Fibroblast of skin of back (primary cell): Measurements from ENCODE around the gene ADGRA3.

Source experiments
- DNase-seq: peaks from one replicate; pipeline ENCODE4 v3.0.0-alpha.2; 2013

ADGRA3 gene

DNA sequence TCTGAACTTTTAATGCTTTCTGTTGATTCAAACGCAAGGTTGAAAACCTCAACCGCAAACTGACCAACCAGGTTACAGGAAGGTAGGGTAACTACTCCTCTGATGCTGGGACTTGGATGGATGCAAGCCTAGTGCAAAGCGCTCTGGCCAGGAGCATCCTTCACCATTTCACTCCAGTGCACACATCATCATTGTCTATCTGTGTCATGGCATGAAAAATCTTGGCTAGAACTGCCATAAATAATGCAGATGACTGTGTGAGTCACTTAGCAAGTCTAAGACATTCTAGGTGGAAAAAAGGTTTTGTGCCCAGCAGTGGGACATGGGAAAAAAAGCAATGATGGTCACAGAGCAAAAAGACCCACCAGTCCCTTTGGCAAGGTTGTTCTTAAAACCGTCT, 10.9 kb downstream of the ADGRA3 start:
- DNase-seq, result no peak

DNA sequence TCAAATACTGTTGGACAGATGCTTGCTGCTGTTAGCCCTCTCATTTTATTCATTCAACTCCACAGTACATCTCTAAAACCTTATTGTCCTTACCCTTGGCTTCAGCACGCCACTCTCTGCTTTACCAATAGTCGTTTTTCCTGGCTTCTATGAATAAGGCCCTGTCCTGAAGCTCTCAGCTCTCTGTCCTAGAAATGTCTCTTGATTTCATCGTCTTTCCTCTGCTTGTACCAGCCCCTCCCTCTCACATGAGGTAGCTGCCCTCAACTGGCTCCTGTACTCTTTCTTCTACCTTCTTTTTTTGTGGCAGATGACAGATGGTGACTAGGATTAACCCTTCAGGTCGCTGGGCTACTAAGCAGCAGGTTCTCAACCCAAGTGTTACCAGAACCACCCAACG, 11.4 kb downstream of the ADGRA3 start:
- no peak for DNase-seq

DNA sequence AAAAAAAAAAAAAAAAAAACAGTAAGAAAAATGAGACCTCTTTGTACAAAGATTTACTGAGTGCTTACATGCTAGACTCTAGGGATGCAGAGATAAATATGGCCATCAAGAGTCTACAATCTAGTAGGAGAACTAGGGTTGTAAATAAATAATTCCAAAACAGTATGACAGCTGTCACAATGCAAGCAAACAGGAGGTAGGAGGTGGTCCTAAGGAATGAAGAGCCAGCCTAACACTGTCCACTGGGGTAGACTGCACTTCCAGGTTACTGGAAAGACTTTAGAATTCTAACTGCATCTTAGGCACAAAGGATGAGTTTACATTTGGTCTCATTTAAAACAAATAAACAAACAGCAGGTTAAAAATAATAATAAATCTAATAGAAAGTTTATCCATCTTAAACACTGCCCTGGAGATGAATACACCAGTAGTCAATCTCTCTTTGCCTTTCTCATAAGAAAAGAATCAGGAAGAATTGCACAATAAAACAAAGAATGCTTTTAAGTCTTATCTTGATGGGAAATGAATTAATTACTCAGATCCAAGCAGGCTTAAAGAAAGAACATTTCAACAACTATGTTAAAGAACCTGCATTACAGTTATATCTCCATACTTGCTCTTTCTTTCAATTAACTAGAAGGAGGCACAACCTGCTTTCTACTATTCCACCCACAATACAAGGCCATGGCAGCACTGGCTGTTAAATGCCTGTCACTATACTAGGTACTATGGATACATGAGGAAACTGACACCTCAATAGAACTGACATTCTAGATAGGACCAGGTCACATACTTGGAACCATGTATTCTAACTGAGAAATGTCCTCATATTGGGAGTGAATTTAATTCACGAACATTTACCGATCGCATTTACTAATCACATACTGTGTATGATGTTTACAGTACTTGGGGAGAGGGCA, 12.7 kb downstream of the ADGRA3 start:
- DNase-seq, result no peak

DNA sequence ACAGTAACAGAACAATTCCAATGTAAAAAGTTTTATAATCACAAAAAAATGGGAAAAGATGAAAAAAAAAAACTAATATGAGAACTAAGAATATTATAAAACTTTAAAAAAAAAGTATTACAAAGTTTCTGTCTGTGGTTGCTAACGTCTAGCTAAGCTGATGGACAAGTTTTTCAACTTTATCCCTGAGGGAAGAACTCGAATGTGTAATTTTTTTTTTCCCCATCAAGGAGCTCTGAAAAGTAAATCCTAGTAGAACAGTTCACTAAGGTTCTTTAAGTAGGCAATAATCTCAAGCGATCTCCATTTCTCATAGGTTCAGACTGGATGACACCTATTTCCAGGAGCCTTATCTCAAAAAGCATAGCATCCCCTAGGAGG, 14.2 kb downstream of the ADGRA3 start:
- DNase-seq, result no peak

DNA sequence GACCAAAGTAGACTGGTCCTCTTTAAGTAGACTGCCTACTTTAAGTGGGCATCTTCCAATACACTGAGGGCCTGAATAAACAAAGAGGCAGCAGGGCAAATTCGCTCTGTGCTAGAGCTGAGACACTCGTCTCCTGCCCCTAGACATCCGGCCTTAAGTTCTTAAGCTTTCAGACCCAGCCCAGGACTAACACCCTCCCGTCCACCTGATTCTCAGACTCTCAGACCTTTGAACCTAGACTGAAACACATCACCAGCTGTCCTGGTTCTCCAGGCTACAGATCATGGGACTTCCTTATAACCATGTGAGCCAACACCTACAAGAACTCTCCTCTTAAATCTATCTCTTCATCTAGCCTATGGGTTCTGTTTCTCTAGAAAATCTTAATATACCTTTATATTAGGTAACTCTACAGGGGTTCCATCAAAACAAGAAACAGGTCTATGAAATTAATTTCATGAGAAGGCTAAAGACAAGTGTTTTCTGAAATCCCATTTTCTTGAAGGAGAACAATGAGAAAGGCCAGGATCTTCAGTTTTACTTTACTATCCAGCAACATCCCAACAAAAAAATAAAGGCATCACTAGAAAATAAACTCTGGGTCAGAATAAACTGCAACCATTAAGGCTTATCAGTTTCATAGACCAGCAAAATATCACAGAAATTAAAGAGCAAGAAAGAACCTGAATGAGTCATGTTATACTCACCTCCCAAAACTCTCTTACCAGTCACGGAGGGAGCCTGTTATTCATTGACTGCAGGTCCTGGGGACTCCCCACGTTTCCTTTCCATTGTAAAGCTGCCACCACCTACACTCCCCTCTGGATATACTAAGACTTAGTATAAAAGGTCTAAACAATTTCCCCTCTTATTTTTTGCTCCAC, 14.8 kb downstream of the ADGRA3 start:
- peak; percentile 42 for DNase-seq

DNA sequence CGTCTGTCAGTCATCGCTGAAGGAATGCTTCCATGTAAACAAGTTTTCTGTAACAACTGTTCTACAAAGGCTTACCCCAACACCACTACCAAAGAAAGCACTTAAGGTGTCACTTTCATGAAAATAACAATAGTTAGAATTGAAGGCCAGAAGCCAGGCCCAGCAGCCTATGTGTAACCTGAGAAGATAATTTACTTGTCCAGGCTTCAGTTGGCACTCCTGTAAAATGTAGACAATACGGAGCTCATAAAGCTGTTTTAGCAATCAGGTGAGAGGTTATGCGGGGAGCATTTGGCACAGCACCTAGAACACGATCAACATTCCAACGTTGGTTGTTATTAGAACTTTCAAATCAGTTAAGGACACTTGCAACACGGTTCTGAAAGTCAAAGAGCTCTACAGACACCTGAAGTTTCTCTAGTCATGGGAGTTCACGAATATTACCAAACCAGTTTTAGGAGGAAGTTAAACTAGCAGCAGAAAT, 15.7 kb downstream of the ADGRA3 start:
- no peak for DNase-seq

DNA sequence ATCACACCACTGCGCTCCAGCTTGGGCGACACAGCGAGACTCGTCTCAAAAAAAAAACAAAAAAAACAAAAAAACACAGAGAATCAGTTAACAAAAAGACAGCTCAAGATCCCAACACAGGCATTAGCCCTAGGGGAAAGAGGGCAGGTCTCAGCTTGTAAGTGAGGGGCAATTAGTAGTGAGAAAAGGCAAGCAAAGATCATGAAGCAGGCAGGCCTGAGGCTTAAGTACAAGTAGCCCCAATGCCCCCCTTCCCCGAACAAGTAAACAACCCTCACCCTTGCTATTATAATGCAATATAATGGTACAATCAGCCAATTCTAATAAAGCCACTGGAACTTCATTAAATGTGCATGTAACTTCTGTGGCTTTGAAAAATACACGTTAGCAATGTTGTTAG, 17.0 kb downstream of the ADGRA3 start:
- DNase-seq, result no peak

DNA sequence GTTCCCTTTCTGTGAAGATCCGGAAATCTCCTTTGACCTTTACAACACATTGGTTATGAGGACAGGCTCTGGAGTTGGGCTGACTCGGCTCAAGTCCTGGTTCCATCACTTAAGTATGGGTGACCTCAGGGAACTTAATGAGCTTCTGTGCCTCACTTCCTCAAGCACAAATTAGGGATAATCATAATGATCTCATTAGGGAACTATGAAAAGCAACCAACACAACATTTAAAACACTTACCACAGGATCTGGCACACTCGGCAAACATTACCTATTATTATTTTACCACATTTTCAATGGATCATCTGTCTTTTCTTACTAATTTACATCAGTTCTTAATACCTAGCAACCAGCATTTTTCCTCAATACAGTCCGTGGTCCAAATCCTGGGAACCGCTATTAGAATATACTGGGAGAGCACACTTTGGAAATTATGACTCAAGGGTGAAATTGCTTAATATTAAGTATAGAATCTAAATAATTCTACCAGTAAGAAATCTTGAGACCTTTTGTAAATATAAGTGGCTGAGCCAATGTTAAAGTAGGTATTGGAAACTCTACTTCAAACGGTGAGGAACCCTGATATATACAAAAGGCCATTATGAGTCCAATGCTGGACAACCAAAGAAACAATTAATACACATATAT, 19.6 kb downstream of the ADGRA3 start:
- DNase-seq, result no peak

DNA sequence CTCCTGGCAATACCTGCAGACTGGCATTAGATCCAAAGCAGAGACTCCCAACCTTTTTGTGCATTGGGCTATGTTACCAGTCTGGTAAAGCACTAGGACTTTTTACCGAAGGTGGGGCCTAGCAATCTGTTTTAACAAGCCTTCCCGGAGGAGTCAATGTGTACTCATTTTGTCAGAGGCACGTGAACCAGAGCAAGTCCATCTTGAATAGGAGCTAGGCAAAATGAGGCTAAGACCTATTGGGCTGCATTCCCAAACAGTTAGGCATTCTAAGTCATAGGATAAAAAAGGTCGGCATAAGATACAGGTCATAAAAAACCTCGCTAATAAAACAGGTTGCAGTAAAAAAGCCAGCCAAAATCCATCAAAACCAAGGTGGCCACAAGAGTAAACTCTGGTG, 22.3 kb downstream of the ADGRA3 start:
- DNase-seq, result no peak

DNA sequence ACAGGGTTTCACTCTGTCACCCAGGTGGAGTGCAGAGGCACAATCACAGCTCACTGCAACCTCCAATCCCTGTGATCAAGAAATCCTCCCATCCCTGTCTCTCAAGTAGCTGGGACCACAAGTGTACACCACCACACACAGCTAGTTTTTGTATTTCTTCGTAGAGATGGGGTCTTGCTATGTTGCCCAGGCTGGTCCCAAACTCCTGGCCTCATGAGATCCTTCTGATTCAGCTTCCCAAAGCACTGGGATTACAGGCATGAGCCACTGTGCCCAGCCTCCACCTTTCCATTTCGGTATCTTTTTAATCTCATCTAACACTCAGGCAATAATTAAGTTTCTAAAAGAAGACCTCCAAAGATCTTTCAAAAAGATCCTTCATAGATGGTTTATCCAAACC, 22.9 kb downstream of the ADGRA3 start:
- DNase-seq, result no peak

DNA sequence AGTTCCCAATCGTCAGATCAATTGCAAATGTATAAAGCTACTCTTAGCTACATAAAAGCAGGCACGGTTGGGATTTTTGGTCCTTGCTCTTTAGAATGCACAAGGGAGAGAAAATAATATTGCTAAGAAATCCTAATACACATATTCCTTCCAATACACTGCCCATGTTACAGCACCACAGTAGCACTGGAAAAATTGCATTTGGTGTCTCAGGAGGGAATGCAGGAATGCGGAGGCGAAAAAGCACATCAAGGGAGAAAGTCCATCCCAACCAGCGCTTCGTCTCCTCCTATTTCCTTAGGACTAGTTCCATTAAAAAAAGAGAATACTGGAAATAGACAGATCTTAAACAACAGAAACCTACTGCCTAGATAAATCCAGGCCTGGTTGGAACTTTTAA, 23.9 kb downstream of the ADGRA3 start:
- no peak for DNase-seq

DNA sequence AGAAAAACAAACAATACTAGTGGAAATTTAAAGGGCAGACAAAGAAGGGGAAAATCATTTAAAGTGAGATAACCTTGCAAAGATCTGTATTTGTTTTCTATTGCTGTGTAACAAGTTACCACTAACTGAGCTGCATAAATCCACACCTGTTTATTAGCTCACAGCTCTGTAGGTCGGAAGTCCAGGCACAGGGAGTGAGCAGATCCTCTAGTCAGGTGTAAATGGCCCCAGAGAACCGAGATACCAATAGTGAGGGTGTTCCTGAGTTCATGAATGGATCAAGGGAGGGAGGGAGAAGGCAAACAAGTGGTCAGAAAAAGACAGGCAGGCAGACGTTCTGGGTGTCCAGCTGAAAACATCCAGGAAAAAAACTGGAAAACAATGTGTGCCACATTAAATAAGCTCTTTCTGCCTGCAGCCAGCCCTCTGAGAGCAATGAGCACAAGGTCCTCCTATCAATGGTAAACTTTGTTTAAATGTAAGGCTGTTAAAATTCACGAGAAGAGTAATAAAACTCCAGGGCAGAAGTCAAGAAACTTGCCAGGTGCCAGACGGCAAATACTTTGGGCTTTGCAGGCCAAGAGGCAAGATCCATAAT, 25.0 kb downstream of the ADGRA3 start:
- no peak for DNase-seq

DNA sequence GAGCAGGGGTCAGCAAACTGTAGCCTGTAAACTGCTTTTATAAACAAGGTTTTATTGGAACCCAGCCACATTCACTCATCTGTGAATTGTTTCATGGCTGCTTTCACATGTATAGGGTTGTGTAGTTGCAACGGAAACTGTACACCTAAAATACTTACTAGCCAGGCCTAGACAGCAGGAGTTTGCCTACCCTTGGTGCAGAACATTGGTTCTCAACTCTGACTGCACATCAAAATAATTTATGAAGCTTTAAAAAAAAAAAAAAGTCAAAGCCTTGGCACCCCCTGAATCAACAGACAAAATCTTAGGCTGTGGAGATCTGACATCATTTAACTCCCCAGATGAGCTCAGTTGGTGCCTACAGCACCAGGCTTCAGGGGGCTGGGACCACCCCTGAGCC, 27.8 kb downstream of the ADGRA3 start:
- DNase-seq, result no peak

DNA sequence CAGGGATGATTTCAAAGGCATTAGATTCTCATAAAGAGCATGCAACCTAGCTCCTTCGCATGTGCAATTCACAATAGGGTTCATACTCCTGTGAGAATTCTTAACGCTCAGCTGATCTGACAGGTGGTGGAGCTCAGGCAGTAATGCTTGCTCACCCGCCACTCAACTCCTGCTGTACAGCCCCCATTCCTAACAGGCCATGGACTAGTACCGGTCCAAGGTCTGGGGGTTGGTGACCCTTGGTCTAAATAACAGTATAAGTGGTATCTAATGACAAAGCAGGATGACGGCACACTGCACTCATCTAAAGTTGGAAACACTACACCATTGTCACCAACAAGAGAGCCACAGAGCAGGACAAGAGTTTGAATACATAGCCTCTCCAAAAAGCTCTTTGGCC, 28.5 kb downstream of the ADGRA3 start:
- DNase-seq, result no peak

DNA sequence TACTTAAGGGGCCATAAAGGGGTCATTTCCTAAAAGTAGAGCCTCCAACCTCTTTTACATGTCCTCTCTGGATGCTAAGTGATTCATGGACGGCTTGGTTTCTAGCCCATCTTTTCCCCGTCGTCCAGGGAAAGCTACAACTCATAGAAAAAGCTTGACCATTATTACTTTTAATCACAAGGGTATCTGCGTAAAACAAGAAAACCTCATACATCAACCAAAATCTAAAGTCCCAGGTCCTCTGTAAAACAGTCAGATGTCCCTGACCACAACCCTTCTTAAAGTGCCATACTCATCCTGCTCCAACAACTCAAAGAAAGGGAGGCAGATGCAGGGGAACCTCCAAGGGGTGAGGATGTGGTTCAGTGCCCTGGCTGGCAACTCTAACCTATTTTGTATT, 29.6 kb downstream of the ADGRA3 start:
- DNase-seq, result no peak

DNA sequence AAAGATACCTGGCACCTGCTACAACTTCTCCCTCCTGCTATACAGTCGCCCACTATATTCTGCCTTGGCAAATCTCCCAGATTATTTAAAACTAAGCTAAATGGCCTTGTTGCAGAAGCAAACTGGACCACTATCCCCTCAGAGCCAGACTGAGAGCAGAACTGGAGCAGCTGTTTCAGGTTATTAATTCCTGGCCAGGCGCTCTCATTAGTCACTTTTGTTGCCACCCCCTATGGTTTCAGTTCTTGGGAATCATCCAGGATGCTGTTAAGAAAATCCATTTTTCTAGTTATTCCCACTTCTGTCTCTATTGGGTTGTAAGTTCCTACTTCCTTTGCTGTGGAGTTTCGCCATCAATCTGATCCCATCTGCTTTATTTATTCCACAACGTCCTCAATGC, 30.1 kb downstream of the ADGRA3 start:
- peak; percentile 52 for DNase-seq

DNA sequence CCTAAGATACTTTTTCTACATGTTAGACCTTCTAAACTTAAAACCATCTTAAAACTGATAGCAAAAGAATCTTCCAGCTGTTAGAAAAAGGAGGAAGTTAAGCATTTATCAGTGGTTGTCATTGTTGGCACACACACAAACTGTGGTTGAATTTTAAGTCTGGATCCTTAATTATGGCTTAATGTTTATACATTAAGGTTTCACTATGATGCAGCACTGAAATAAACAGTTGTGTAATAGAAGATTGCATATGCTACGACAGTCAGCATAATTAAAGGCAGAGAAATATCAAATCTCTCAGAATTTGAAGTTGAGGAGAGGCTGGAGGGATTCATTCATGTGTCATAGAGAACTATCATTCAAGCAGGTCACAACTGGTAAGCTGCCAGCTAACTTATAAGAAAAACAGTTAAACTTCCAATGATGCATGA, 32.3 kb downstream of the ADGRA3 start:
- peak; percentile 88 for DNase-seq

DNA sequence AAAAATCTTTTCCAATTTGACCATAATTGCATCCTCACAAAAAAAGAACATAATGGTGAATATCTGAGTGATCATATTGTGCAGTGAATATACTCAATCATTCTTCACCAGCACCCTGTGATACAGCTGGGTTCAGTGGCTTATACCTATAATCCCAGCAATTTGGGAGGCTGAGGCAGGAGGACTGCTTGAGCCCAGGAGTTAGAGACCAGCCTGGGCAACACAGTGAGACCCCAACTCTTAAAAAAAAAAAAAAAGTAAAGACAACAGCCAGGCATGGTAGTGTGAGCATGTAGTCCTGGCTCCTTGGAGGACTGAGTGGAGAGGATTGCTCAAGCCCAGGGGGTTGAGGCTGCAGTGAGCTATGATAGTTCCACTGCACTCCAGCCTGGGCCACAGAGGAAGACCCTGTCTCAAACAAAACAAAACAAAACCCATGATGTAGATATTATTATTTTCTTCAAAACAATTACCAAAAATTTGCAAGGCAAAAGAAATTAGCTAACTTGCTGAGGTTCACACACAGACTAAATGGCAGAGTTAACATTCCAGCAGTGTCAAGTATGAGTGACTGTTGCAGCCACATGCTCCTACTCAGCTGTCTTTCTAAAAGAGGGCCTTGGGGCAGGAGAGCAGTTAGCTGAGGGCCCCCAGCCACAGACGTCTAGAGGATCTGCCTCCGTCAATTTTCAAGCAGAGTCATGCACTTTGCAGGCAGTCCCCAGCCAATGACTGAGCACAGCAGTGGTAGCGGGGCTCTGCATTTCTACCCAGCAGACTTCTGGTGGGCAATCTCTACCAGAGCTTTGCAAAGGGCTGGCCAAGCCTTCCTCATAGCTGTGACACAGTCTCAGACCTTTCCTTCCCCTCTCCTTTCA, 33.4 kb downstream of the ADGRA3 start:
- DNase-seq, result no peak

DNA sequence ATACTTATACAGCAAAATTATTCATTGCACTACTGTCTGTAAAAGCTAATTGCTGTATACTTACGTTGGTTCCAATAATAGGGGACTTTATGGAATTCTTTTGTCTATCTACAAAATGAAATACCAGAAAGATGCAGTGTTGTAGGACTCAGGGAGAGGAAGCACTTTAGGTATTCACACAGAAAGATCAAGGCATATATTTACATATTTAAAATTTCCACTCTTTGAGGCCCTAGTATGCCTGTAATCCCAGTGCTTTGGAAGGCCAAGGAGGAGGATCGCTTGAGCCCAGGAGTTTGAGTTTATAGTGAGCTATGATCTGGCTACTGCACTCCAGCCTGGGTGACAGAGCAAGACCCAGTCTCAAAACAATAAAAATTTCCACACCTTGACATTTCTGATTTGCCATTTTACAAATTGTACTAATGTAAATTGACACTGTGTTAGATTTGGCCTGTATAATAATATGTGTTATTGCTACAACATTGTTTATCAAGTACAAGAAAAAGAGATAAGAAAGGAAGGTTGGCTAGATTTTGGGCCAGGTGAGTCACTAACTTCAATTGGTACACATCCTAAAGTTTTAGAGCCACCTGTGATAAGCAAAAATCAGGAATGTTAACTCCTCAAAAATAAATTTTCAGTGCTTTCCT, 35.1 kb downstream of the ADGRA3 start:
- DNase-seq, result no peak

DNA sequence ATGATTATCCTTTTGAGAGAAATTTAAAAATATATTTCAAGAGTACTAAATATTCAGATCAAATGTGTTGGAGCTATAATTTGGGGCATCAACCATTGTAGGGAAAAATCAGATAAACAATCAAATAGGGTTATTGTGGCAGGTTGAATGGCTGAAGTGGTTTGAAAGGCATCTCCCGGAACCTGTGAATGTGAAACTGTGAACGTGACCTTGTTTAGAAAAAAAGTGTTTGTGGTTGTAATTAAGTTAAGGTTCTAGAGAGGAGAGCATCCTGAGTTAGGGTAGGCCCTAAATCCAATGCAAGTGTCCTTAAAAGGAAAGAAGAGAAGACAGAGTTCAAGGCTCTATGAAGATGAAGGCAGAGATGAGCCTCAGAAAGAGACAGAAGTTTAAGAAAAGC, 37.4 kb downstream of the ADGRA3 start:
- DNase-seq, result no peak

DNA sequence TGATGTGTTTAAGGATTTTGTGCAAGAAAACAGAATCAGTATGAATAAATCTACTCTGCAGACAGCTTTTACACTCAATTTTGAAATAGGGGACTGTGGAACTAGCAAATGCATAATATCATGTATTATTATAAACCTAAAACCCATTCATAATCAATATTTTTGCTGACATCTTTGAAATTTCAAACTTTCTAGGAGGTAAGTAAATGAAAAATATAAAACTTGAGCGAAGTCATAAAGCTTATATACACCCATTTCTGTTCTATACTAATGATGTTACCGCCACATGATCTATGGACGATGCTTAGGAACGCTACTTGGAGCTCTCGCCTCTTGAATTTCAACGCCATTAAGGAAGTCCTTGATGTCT, 38.1 kb downstream of the ADGRA3 start:
- DNase-seq, result no peak
